ENCODE results near the gene PSMD3. TPM values are rescaled to one million over a fixed set of nuclear protein-coding genes. Genes with fewer than 3 reads are reported as not detected.
A peak's percentile ranks its signal among the peaks of the same experiment; 100 is the strongest.
"Not testable (repeated sequence)": the region's sequence is repeated elsewhere in the genome, so short reads cannot be mapped to it uniquely, and the experiment has no call there.

The PSMD3 gene
- polyA plus RNA-seq, 1 donor from 2014 or later = 49.7 TPM

- H3K36me3 Mint-ChIP-seq = peaks cover 4% of the 10 kb centered on the region
These were observed 16.2 kb downstream of the PSMD3 start for GRCh38 chr17:39996800-39997199.

DNA sequence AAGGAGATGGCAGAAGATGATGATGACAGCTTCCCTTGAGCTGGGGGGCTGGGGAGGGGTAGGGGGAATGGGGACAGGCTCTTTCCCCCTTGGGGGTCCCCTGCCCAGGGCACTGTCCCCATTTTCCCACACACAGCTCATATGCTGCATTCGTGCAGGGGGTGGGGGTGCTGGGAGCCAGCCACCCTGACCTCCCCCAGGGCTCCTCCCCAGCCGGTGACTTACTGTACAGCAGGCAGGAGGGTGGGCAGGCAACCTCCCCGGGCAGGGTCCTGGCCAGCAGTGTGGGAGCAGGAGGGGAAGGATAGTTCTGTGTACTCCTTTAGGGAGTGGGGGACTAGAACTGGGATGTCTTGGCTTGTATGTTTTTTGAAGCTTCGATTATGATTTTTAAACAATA lies 16.9 kb downstream of the PSMD3 start:
- H3K27me3 Mint-ChIP-seq = no peaks in the 10 kb centered on the region
- no peak overlapping the region for H3K4me3 Mint-ChIP-seq
- H3K36me3 Mint-ChIP-seq = peaks cover 4% of the 10 kb centered on the region
- H3K27ac Mint-ChIP-seq = no peak overlapping the region
- peaks cover 0 to 2% (median 0%) of the 10 kb centered on the region in 3 donors for H3K4me1 Mint-ChIP-seq
- H3K9me3 Mint-ChIP-seq = no peaks in the 10 kb centered on the region

More at GRCh38 chr17:39996800-39997199, 16.2 kb downstream of the PSMD3 start:
- Mint-ChIP-seq H3K9me3 (no peaks in the 10 kb centered on the region), H3K27ac (no peak overlapping the region), H3K4me3 (no peak overlapping the region), H3K27me3 (no peaks in the 10 kb centered on the region), H3K4me1 (peaks cover 0 to 2% (median 0%) of the 10 kb centered on the region in 3 donors)

- no peak overlapping the region for H3K27ac Mint-ChIP-seq
- no peaks in the 10 kb centered on the region for H3K36me3 Mint-ChIP-seq
- H3K27me3 Mint-ChIP-seq = no peaks in the 10 kb centered on the region
- H3K4me1 Mint-ChIP-seq = no peaks in the 10 kb centered on the region
- no peak overlapping the region for H3K4me3 Mint-ChIP-seq
- no peaks in the 10 kb centered on the region for H3K9me3 Mint-ChIP-seq
These were observed 18.5 kb downstream of the PSMD3 start for GRCh38 chr17:39999067-39999466.

DNA sequence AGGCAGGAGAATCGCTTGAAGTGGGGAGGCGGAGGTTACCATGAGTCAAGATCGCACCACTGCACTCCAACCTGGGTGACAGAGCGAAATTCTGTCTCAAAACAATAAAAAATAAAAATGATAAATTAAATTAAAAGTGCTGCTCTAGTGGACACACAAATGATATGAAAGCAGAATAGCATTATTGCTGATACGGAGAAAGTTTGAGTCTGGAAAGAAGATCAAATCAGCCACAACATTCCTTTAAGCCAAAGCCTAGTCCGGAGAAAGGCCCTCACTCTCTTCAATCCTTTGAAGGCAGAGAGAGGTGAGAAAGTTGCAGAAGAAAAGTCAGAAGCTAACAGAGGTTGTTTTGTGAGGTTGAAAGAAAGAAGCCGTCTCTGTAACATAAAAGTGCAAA lies 19.6 kb downstream of the PSMD3 start:
- no peak overlapping the region for H3K27ac Mint-ChIP-seq
- H3K4me1 Mint-ChIP-seq = no peaks in the 10 kb centered on the region
- H3K27me3 Mint-ChIP-seq = no peaks in the 10 kb centered on the region
- no peaks in the 10 kb centered on the region for H3K36me3 Mint-ChIP-seq
- H3K9me3 Mint-ChIP-seq = no peaks in the 10 kb centered on the region
- H3K4me3 Mint-ChIP-seq = no peak overlapping the region

- H3K27me3 Mint-ChIP-seq, H3K4me1 Mint-ChIP-seq, H3K36me3 Mint-ChIP-seq, H3K9me3 Mint-ChIP-seq, H3K4me3 Mint-ChIP-seq, H3K27ac Mint-ChIP-seq: not testable (repeated sequence)
These were observed 20.7 kb downstream of the PSMD3 start for GRCh38 chr17:40001335-40001734.

GRCh38 chr17:40004072-40004471 lies 23.5 kb downstream of the PSMD3 start:
- Mint-ChIP-seq H3K27me3 (no peaks in the 10 kb centered on the region), H3K27ac (no peak overlapping the region), H3K36me3 (no peaks in the 10 kb centered on the region), H3K4me3 (no peak overlapping the region), H3K4me1 (no peaks in the 10 kb centered on the region), H3K9me3 (no peaks in the 10 kb centered on the region)

GRCh38 chr17:40004712-40005111 lies 24.1 kb downstream of the PSMD3 start:
- H3K9me3 Mint-ChIP-seq = no peaks in the 10 kb centered on the region
- no peaks in the 10 kb centered on the region for H3K4me1 Mint-ChIP-seq
- H3K4me3 Mint-ChIP-seq = no peak overlapping the region
- no peaks in the 10 kb centered on the region for H3K36me3 Mint-ChIP-seq
- no peak overlapping the region for H3K27ac Mint-ChIP-seq
- no peaks in the 10 kb centered on the region for H3K27me3 Mint-ChIP-seq

GRCh38 chr17:40005520-40005919 lies 24.9 kb downstream of the PSMD3 start:
- Mint-ChIP-seq H3K36me3 (no peaks in the 10 kb centered on the region), H3K9me3 (no peaks in the 10 kb centered on the region)

GRCh38 chr17:40010946-40011500 lies 30.4 kb downstream of the PSMD3 start:
- H3K27ac Mint-ChIP-seq, H3K9me3 Mint-ChIP-seq, H3K4me1 Mint-ChIP-seq, H3K4me3 Mint-ChIP-seq, H3K36me3 Mint-ChIP-seq, H3K27me3 Mint-ChIP-seq: not testable (repeated sequence)

More at GRCh38 chr17:40005520-40005919, 24.9 kb downstream of the PSMD3 start:
- Mint-ChIP-seq H3K27me3 (no peaks in the 10 kb centered on the region), H3K4me3 (no peak overlapping the region), H3K4me1 (no peaks in the 10 kb centered on the region), H3K27ac (no peak overlapping the region)

- H3K27ac Mint-ChIP-seq, H3K9me3 Mint-ChIP-seq, H3K27me3 Mint-ChIP-seq, H3K36me3 Mint-ChIP-seq, H3K4me3 Mint-ChIP-seq, H3K4me1 Mint-ChIP-seq: not testable (repeated sequence)
These were observed 31.5 kb downstream of the PSMD3 start for GRCh38 chr17:40012017-40012647.

GRCh38 chr17:40014375-40014980 lies 33.9 kb downstream of the PSMD3 start:
- Mint-ChIP-seq H3K4me1 (peaks cover 0 to 4% (median 0%) of the 10 kb centered on the region in 3 donors), H3K9me3 (no peaks in the 10 kb centered on the region), H3K27ac (no peak overlapping the region), H3K27me3 (no peaks in the 10 kb centered on the region), H3K4me3 (no peak overlapping the region), H3K36me3 (no peaks in the 10 kb centered on the region)

- Mint-ChIP-seq H3K36me3 (no peaks in the 10 kb centered on the region), H3K4me3 (no peak within 1 kb of the TSS), H3K9me3 (no peaks in the 10 kb centered on the region), H3K4me1 (peaks cover 0 to 4% (median 0%) of the 10 kb centered on the region in 3 donors), H3K27me3 (no peaks in the 10 kb centered on the region), H3K27ac (no peak within 1 kb of the TSS)
These were observed 34.7 kb downstream of the PSMD3 start, which contains the start of gene CSF3 for GRCh38 chr17:40015005-40015997. TSS of gene CSF3 (plus strand) at chr17:40015440. CDS start at chr17:40015475, 35 bp downstream.

- Mint-ChIP-seq H3K36me3 (peaks cover 2% of the 10 kb centered on the region), H3K9me3 (no peaks in the 10 kb centered on the region), H3K4me1 (peaks cover 0 to 4% (median 0%) of the 10 kb centered on the region in 3 donors), H3K27ac (peak overlapping the region in 1 of 3 donors; percentile 62), H3K27me3 (no peaks in the 10 kb centered on the region), H3K4me3 (no peak overlapping the region)
These were observed 35.7 kb downstream of the PSMD3 start for GRCh38 chr17:40015998-40016985.
